ENCODE results near the gene FLYWCH2.
"Not testable (repeated sequence)": the region's sequence is repeated elsewhere in the genome, so short reads cannot be mapped to it uniquely, and the experiment has no call there.

FLYWCH2 gene

DNA sequence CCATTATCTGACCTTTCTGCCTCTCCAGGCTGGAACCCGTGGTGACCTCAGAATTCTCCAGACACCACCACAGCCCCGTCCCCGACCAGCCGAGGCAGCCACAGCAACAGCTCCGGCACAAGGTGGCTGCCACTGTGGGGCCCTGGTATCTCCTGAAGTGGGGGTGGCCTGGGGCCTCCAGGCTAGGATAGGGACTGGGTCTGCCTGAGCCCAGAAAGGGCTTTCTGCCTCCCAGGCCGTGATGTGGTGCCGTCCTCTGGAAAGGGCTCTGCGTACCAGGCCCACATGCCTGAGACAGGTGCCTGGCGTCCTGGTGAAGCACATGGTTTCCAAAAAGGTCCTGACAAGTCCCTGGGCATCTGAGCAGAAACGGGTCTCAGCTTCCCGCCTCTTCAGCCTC lies 45.8 kb downstream of the FLYWCH2 start:
- Histone ChIP-seq H4K20me1 (ENCODE audit: insufficient read depth, low read length) (no peaks in the 10 kb centered on the region; the same call in none of the 2 replicates), H3K4me2 (ENCODE audit: insufficient read depth, low read length) (no peak overlapping the region), H3K9me3 (ENCODE audit: insufficient read depth, low read length, severe bottlenecking) (no peaks in the 10 kb centered on the region), H3K27me3 (ENCODE audit: insufficient read depth, low read length, poor library complexity) (no peaks in the 10 kb centered on the region), H3K4me1 (ENCODE audit: insufficient read depth, low read length) (peaks cover 10% of the 10 kb centered on the region), H3K79me2 (ENCODE audit: insufficient read depth, low read length) (no peaks in the 10 kb centered on the region), H2AFZ (ENCODE audit: low read depth, low read length) (no peak overlapping the region), H3K36me3 (ENCODE audit: insufficient read depth, low read length) (peaks cover 36% of the 10 kb centered on the region), H3K4me3 (ENCODE audit: low read depth in 1 of 2, low read length in 2 of 2) (no peak overlapping the region), H3K9ac (ENCODE audit: low read depth, low read length) (no peak overlapping the region), H3K27ac (ENCODE audit: low read length) (no peak overlapping the region)
- DNase-seq = no peak
- no peak for ATAC-seq (ENCODE audit: insufficient read depth, low read depth)
- TF ChIP-seq, protein P1, sequence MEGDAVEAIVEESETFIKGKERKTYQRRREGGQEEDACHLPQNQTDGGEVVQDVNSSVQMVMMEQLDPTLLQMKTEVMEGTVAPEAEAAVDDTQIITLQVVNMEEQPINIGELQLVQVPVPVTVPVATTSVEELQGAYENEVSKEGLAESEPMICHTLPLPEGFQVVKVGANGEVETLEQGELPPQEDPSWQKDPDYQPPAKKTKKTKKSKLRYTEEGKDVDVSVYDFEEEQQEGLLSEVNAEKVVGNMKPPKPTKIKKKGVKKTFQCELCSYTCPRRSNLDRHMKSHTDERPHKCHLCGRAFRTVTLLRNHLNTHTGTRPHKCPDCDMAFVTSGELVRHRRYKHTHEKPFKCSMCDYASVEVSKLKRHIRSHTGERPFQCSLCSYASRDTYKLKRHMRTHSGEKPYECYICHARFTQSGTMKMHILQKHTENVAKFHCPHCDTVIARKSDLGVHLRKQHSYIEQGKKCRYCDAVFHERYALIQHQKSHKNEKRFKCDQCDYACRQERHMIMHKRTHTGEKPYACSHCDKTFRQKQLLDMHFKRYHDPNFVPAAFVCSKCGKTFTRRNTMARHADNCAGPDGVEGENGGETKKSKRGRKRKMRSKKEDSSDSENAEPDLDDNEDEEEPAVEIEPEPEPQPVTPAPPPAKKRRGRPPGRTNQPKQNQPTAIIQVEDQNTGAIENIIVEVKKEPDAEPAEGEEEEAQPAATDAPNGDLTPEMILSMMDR (IDR thresholded peaks at IDR 0.05; ENCODE audit: borderline replicate concordance, extremely low read depth, low read length, poor library complexity, severe bottlenecking) = no peak
- TF ChIP-seq EZH2 (IDR thresholded peaks at IDR 0.05; ENCODE audit: borderline replicate concordance, low read depth, low read length, severe bottlenecking) = no peak

DNA sequence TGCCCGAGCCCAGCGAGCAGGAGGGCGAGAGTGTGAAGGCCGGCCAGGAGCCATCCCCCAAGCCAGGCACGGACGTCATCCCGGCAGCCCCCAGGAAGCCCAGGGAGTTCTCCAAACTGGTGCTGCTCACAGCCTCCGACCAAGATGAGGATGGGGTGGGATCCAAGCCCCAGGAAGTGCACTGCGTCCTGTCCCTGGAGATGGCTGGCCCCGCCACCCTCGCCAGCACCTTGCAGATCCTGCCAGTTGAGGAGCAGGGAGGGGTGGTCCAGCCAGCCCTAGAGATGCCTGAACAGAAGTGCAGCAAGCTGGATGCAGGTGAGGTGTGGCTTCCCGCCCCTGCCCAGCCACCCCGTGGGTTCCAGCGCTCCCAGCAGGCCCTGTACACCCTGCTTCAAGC lies 46.7 kb downstream of the FLYWCH2 start:
- Histone ChIP-seq H2AFZ (ENCODE audit: low read depth, low read length) (no peak overlapping the region), H3K36me3 (ENCODE audit: insufficient read depth, low read length) (peaks cover 42% of the 10 kb centered on the region), H3K9me3 (ENCODE audit: insufficient read depth, low read length, severe bottlenecking) (no peaks in the 10 kb centered on the region), H3K9ac (ENCODE audit: low read depth, low read length) (no peak overlapping the region), H3K27me3 (ENCODE audit: insufficient read depth, low read length, poor library complexity) (no peaks in the 10 kb centered on the region), H3K4me3 (ENCODE audit: low read depth in 1 of 2, low read length in 2 of 2) (no peak overlapping the region), H4K20me1 (ENCODE audit: insufficient read depth, low read length) (no peaks in the 10 kb centered on the region; the same call in none of the 2 replicates), H3K4me2 (ENCODE audit: insufficient read depth, low read length) (no peak overlapping the region), H3K79me2 (ENCODE audit: insufficient read depth, low read length) (no peaks in the 10 kb centered on the region), H3K27ac (ENCODE audit: low read length) (no peak overlapping the region), H3K4me1 (ENCODE audit: insufficient read depth, low read length) (peaks cover 10% of the 10 kb centered on the region)
- DNase-seq (no peak), ATAC-seq (ENCODE audit: insufficient read depth, low read depth) (no peak)
- TF ChIP-seq, protein P1 (IDR thresholded peaks at IDR 0.05; ENCODE audit: borderline replicate concordance, extremely low read depth, low read length, poor library complexity, severe bottlenecking) = no peak
- TF ChIP-seq EZH2 (IDR thresholded peaks at IDR 0.05; ENCODE audit: borderline replicate concordance, low read depth, low read length, severe bottlenecking) = no peak

DNA sequence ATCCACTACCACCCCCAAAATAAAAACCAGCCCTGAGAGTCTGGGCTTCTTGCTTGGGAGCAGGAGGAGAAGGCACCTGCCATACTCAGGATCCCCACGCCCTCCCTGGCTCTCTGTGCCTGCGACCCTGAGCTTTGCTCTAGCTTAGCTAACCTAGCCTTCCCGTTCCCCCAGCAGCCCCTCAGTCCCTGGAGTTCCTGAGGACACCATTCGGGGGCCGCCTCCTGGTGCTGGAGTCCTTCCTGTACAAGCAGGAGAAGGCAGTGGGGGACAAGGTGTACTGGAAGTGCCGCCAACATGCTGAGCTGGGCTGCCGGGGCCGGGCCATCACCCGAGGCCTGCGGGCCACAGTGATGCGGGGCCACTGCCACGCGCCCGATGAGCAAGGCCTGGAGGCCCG lies 47.2 kb downstream of the FLYWCH2 start:
- Histone ChIP-seq H3K27ac (ENCODE audit: low read length) (no peak overlapping the region), H2AFZ (ENCODE audit: low read depth, low read length) (no peak overlapping the region), H3K36me3 (ENCODE audit: insufficient read depth, low read length) (peaks cover 45% of the 10 kb centered on the region), H3K79me2 (ENCODE audit: insufficient read depth, low read length) (no peaks in the 10 kb centered on the region), H3K4me2 (ENCODE audit: insufficient read depth, low read length) (no peak overlapping the region), H4K20me1 (ENCODE audit: insufficient read depth, low read length) (no peaks in the 10 kb centered on the region; the same call in none of the 2 replicates), H3K9me3 (ENCODE audit: insufficient read depth, low read length, severe bottlenecking) (no peaks in the 10 kb centered on the region), H3K4me3 (ENCODE audit: low read depth in 1 of 2, low read length in 2 of 2) (no peak overlapping the region), H3K9ac (ENCODE audit: low read depth, low read length) (no peak overlapping the region), H3K4me1 (ENCODE audit: insufficient read depth, low read length) (peaks cover 10% of the 10 kb centered on the region), H3K27me3 (ENCODE audit: insufficient read depth, low read length, poor library complexity) (no peaks in the 10 kb centered on the region)
- TF ChIP-seq EZH2 (IDR thresholded peaks at IDR 0.05; ENCODE audit: borderline replicate concordance, low read depth, low read length, severe bottlenecking) = no peak
- ATAC-seq (ENCODE audit: insufficient read depth, low read depth) (no peak), DNase-seq (no peak)

DNA sequence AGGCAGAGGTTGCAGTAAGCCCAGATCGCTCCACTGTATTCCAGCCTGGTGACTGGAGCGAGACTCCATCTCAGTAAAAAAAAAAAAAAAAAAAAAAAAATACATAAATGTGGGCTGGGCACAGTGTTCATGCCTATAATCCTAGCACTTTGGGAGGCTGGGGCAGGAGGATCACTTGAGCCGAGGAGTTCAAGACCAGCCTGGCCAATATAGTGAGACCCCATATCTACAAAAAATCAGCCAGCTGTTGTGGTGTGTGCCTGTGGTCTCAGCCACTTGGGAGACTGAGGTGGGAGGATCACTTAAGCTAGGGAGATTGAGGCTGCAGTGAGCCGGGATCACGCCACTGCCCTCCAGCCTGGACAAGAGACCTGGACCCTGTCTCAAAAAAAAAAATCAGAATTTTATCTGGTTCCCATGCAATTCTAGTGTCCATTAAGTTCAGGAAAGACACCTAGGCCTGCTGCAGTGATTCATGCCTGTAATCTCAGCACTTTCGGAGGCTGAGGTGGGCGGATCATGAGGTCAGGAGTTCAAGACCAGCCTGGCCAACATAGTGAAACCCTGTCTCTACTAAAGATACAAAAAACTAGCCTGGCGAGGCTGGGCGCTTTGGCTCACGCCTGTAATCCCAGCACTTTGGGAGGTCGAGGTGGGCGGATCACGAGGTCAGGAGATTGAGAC lies 48.4 kb downstream of the FLYWCH2 start:
- H3K4me1 ChIP-seq (ENCODE audit: insufficient read depth, low read length); H3K9ac ChIP-seq (ENCODE audit: low read depth, low read length); H3K4me3 ChIP-seq (ENCODE audit: low read depth in 1 of 2, low read length in 2 of 2); H2AFZ ChIP-seq (ENCODE audit: low read depth, low read length); H3K9me3 ChIP-seq (ENCODE audit: insufficient read depth, low read length, severe bottlenecking); H3K4me2 ChIP-seq (ENCODE audit: insufficient read depth, low read length); H3K27me3 ChIP-seq (ENCODE audit: insufficient read depth, low read length, poor library complexity); H4K20me1 ChIP-seq (ENCODE audit: insufficient read depth, low read length); H3K27ac ChIP-seq (ENCODE audit: low read length); DNase-seq; H3K79me2 ChIP-seq (ENCODE audit: insufficient read depth, low read length); ATAC-seq (ENCODE audit: insufficient read depth, low read depth): not testable (repeated sequence)
- H3K36me3 ChIP-seq (ENCODE audit: insufficient read depth, low read length) = peaks cover 53% of the 10 kb centered on the region

Measured in DND-41 (cell line).